Tibial nerve (tissue), 4 donors: ENCODE measurements around the gene ELMO1.

Source experiments
- EP300 ChIP-seq, 2 donors: sonication (generic); formaldehyde crosslinking; IDR thresholded peaks; one replicate each; pipeline ENCODE4 v1.6.1; 2017; ENCODE audit warnings: antibody characterized with exemption in 2 of 2, mild to moderate bottlenecking in 1 of 2
- POLR2A ChIP-seq, 2 donors: fragments of 450-650 bp; IDR thresholded peaks; one replicate each; pipeline ENCODE4 v1.6.1; 2017; ENCODE audit warnings: antibody characterized with exemption in 2 of 2, mild to moderate bottlenecking in 2 of 2, moderate library complexity in 2 of 2
- TF ChIP-seq, protein P1 (sequence below), 5 experiments: fragments of 200-600 bp in 3 of 5; fragments of 450-650 bp in 2 of 5; sonication (generic) in 3 of 5; IDR thresholded peaks; one replicate each; pipeline ENCODE4 v1.5.1; 2016 to 2019; ENCODE audit warnings: antibody characterized with exemption in 5 of 5, mild to moderate bottlenecking in 3 of 5, moderate library complexity in 2 of 5

DNA sequence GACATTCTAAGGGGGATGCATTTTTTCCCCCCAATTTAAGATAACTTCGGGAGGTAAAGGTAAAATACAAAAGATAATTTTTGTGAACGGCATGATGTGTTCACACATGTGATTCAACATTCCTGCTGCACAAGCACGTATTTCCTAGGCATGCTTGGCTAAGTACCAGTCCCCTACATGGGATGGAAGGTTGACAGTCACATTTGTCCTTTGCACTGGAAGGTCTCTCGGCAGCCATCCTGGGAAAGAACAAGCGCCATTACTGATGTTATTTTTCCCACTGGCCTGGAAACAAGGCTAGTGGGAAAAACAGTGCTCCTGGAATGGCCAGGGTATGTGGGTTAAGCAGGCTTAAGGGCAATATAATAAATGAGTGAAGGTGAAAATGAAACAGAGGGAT is 448.2 kb downstream of the ELMO1 start:
- no peak for TF ChIP-seq POLR2A (IDR thresholded peaks at IDR 0.05)
- no peak for TF ChIP-seq EP300 (IDR thresholded peaks at IDR 0.05)
- TF ChIP-seq, protein P1, sequence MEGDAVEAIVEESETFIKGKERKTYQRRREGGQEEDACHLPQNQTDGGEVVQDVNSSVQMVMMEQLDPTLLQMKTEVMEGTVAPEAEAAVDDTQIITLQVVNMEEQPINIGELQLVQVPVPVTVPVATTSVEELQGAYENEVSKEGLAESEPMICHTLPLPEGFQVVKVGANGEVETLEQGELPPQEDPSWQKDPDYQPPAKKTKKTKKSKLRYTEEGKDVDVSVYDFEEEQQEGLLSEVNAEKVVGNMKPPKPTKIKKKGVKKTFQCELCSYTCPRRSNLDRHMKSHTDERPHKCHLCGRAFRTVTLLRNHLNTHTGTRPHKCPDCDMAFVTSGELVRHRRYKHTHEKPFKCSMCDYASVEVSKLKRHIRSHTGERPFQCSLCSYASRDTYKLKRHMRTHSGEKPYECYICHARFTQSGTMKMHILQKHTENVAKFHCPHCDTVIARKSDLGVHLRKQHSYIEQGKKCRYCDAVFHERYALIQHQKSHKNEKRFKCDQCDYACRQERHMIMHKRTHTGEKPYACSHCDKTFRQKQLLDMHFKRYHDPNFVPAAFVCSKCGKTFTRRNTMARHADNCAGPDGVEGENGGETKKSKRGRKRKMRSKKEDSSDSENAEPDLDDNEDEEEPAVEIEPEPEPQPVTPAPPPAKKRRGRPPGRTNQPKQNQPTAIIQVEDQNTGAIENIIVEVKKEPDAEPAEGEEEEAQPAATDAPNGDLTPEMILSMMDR (IDR thresholded peaks at IDR 0.05): no peak
